SIG-M5 treated with dmso at 0.1 percent for 504 hours (cell line): ENCODE measurements around the gene LAPTM4A.

Source experiments
- DNase-seq: peaks from one replicate; lab custom pipeline; 2025; ENCODE audit not compliant: unreplicated experiment; lab: John Stamatoyannopoulos, UW

LAPTM4A gene

GRCh38 chr2:19989342-19989666, 62.1 kb downstream of the LAPTM4A start:
- no peak for DNase-seq

GRCh38 chr2:19988600-19988999, 62.8 kb downstream of the LAPTM4A start:
- DNase-seq, result no peak

GRCh38 chr2:19987936-19988335, 63.5 kb downstream of the LAPTM4A start:
- peak; percentile 43 for DNase-seq
